ENCODE data around the gene PHAX.
"Not testable (repeated sequence)": the region's sequence is repeated elsewhere in the genome, so short reads cannot be mapped to it uniquely, and the experiment has no call there.

PHAX gene

GRCh38 chr5:126615286-126615685 is 14.5 kb downstream of the PHAX start:
- peaks cover 55% of the 10 kb centered on the region for H3K36me3 ChIP-seq (ENCODE audit: insufficient read depth, low read length)

DNA sequence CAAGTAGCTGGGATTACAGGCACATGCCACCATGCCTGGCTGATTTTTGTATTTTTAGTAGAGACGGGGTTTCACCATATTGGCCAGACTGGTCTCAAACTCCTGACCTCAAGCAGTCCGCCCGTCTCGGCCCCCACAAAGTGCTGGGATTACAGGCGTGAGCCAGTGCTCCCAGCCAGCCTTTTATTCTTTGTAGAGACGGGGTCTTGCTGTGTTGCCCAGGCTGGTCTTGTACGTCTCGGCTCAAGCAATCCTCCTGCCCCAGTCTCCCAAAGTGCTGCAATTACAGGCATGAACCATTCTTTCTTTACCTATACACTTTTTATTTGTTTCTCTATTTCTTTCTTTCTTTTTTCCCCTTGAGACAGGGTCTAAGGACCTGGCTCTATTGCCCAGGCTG is 16.9 kb downstream of the PHAX start:
- H3K36me3 ChIP-seq (ENCODE audit: insufficient read depth, low read length): peaks cover 45% of the 10 kb centered on the region
- not testable (repeated sequence) for H3K4me3 ChIP-seq (ENCODE audit: low read length); H3K9me3 ChIP-seq (ENCODE audit: low read length); H3K27me3 ChIP-seq (ENCODE audit: insufficient read depth, low read length); H2AFZ ChIP-seq (ENCODE audit: low read depth, low read length); H3K4me1 ChIP-seq (ENCODE audit: insufficient read depth, low read length)

More at GRCh38 chr5:126615286-126615685, 14.5 kb downstream of the PHAX start:
- no peaks in the 10 kb centered on the region for H3K27me3 ChIP-seq (ENCODE audit: insufficient read depth, low read length)
- H3K4me1 ChIP-seq (ENCODE audit: insufficient read depth, low read length): no peaks in the 10 kb centered on the region
- no peak overlapping the region for H2AFZ ChIP-seq (ENCODE audit: low read depth, low read length)
- H3K9me3 ChIP-seq (ENCODE audit: low read length): no peaks in the 10 kb centered on the region
- no peak overlapping the region for H3K4me3 ChIP-seq (ENCODE audit: low read length)

- Histone ChIP-seq H3K4me1 (ENCODE audit: insufficient read depth, low read length) (no peaks in the 10 kb centered on the region), H3K27me3 (ENCODE audit: insufficient read depth, low read length) (no peaks in the 10 kb centered on the region), H2AFZ (ENCODE audit: low read depth, low read length) (no peak overlapping the region), H3K36me3 (ENCODE audit: insufficient read depth, low read length) (peaks cover 54% of the 10 kb centered on the region), H3K9me3 (ENCODE audit: low read length) (no peaks in the 10 kb centered on the region), H3K4me3 (ENCODE audit: low read length) (no peak overlapping the region)
Measured at GRCh38 chr5:126619781-126620180, 19.0 kb downstream of the PHAX start.

DNA sequence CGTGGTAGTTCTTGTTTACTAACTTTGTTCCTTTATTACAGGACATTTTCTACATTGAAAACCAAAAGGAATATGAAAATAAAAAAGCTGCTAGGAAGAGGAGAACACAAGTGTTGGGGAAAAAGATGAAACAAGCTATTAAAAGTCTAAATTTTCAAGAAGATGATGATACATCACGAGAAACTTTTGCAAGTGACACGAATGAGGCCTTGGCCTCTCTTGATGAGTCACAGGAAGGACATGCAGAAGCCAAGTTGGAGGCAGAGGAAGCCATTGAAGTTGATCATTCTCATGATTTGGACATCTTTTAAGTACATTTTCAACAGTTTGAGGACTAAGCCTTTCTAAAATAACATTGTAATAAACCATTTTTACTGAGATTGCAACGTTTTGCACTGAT is 23.8 kb downstream of the PHAX start:
- Histone ChIP-seq H3K4me3 (ENCODE audit: low read length) (no peak overlapping the region), H3K4me1 (ENCODE audit: insufficient read depth, low read length) (no peaks in the 10 kb centered on the region), H3K36me3 (ENCODE audit: insufficient read depth, low read length) (peaks cover 46% of the 10 kb centered on the region), H3K9me3 (ENCODE audit: low read length) (no peaks in the 10 kb centered on the region), H3K27me3 (ENCODE audit: insufficient read depth, low read length) (no peaks in the 10 kb centered on the region), H2AFZ (ENCODE audit: low read depth, low read length) (no peak overlapping the region)

DNA sequence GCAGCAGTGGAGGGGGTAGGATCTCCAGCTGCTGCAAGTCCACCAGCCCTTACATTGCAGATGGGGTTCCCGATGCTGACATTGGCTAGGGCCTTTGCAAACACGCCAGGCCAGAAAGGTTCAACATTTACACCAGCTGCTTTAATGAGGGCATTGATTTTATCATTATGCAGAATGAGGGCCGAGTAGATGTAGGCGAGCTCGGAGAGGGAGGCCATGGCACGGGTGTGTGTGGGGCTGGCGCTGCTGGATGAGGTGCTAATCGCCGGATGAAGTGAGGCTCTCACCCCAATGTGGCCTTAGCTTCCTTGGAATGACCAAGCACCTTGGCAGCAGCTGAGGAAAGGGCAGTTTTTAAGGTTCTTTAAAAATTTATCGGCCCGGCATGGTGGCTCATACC is 27.4 kb downstream of the PHAX start:
- peaks cover 30% of the 10 kb centered on the region for H3K36me3 ChIP-seq (ENCODE audit: insufficient read depth, low read length)
- no peaks in the 10 kb centered on the region for H3K27me3 ChIP-seq (ENCODE audit: insufficient read depth, low read length)
- H2AFZ ChIP-seq (ENCODE audit: low read depth, low read length): no peak overlapping the region
- H3K4me1 ChIP-seq (ENCODE audit: insufficient read depth, low read length): no peaks in the 10 kb centered on the region
- no peaks in the 10 kb centered on the region for H3K9me3 ChIP-seq (ENCODE audit: low read length)
- no peak overlapping the region for H3K4me3 ChIP-seq (ENCODE audit: low read length)

DNA sequence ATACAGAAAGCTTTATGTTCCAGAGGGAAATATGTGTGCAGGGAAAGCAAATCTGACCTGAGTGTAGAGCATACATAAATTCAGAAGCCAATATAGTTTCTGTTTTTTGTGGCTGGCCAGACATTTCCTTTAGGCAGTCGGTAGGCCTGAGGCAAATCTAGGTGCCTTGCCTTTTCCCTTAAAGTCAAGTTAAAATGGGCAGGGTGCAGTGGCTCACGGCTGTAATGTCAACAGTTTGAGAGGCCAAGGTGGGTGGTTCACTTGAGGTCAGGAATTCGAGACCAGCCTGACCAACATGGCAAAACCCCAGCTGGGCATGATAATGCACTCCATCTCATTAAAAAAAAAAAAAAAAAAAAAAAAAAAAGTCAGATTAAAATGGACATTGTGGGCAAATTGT is 31.2 kb downstream of the PHAX start:
- H3K27me3 ChIP-seq (ENCODE audit: insufficient read depth, low read length): no peaks in the 10 kb centered on the region
- H3K9me3 ChIP-seq (ENCODE audit: low read length): no peaks in the 10 kb centered on the region
- H3K36me3 ChIP-seq (ENCODE audit: insufficient read depth, low read length): peaks cover 1% of the 10 kb centered on the region
- no peak overlapping the region for H2AFZ ChIP-seq (ENCODE audit: low read depth, low read length)
- H3K4me1 ChIP-seq (ENCODE audit: insufficient read depth, low read length): no peaks in the 10 kb centered on the region
- no peak overlapping the region for H3K4me3 ChIP-seq (ENCODE audit: low read length)

GRCh38 chr5:126633552-126633951 is 32.8 kb downstream of the PHAX start:
- no peak overlapping the region for H3K4me3 ChIP-seq (ENCODE audit: low read length)
- no peaks in the 10 kb centered on the region for H3K27me3 ChIP-seq (ENCODE audit: insufficient read depth, low read length)
- H3K9me3 ChIP-seq (ENCODE audit: low read length): no peaks in the 10 kb centered on the region
- H3K4me1 ChIP-seq (ENCODE audit: insufficient read depth, low read length): no peaks in the 10 kb centered on the region
- H3K36me3 ChIP-seq (ENCODE audit: insufficient read depth, low read length): no peaks in the 10 kb centered on the region
- H2AFZ ChIP-seq (ENCODE audit: low read depth, low read length): no peak overlapping the region

- H3K9me3 ChIP-seq (ENCODE audit: low read length): no peaks in the 10 kb centered on the region
- no peak overlapping the region for H2AFZ ChIP-seq (ENCODE audit: low read depth, low read length)
- no peaks in the 10 kb centered on the region for H3K36me3 ChIP-seq (ENCODE audit: insufficient read depth, low read length)
- H3K4me3 ChIP-seq (ENCODE audit: low read length): no peak overlapping the region
- no peaks in the 10 kb centered on the region for H3K4me1 ChIP-seq (ENCODE audit: insufficient read depth, low read length)
- H3K27me3 ChIP-seq (ENCODE audit: insufficient read depth, low read length): no peaks in the 10 kb centered on the region
Measured at GRCh38 chr5:126635585-126635984, 34.8 kb downstream of the PHAX start.

DNA sequence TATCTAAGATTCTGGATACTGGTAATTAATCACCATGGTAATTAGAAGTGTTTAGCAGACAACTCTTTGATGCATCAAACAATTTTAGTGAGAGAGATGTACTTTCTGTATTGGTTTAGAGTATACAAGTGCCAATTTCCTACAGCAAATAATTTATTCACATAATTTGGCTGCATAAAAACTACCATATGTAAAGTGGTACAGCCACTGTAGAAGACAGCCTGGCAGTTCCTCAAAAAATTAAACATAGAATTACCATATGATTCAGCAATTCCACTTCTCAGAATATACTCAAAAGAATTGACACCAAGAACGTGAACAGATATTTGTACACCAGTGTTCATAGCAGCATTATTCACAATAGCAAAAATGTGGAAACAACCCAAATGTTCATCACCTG is 36.2 kb downstream of the PHAX start:
- Histone ChIP-seq H3K27me3 (ENCODE audit: insufficient read depth, low read length) (no peaks in the 10 kb centered on the region), H3K4me1 (ENCODE audit: insufficient read depth, low read length) (no peaks in the 10 kb centered on the region), H3K4me3 (ENCODE audit: low read length) (no peak overlapping the region), H3K36me3 (ENCODE audit: insufficient read depth, low read length) (no peaks in the 10 kb centered on the region), H3K9me3 (ENCODE audit: low read length) (no peaks in the 10 kb centered on the region), H2AFZ (ENCODE audit: low read depth, low read length) (no peak overlapping the region)

DNA sequence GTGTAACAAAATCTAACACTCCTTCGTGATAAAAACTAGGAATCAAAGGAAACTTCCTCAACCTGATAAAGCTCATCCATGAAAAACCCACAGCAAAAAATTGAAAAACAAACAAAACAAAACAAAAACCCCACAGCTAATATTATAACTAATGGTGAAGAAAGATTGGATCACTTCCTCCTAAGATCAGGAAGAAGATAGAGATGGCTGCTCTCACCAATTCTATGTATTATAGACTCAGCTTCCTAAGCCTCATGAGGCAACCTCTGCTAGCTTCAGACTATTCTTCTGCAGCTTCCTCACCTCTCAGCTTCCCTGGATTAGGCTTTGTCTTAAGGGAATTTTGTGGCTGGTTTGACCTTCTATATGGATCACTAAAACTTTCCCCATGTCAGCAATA is 40.1 kb downstream of the PHAX start:
- Histone ChIP-seq H3K4me1 (ENCODE audit: insufficient read depth, low read length) (no peaks in the 10 kb centered on the region), H2AFZ (ENCODE audit: low read depth, low read length) (no peak overlapping the region), H3K36me3 (ENCODE audit: insufficient read depth, low read length) (no peaks in the 10 kb centered on the region), H3K4me3 (ENCODE audit: low read length) (no peak overlapping the region), H3K9me3 (ENCODE audit: low read length) (no peaks in the 10 kb centered on the region), H3K27me3 (ENCODE audit: insufficient read depth, low read length) (no peaks in the 10 kb centered on the region)

DNA sequence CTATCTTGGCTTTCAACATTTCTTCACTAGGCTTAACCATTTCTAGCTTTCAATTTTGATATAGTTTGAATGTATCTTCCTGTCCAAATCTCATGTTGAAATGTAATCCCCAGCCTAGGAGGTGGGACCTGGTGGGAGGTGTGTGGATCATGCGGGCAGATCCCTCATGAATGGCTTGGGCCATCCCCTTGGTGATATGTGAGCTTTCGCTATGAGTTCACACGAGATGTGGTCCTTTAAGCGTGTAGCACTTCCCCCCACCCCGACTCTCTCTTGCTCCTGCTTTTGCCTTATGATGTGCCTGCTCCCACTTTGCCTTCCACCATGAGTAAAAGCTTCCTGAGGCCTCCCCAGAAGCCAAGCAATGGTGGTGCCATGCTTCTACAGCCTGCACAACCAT is 40.6 kb downstream of the PHAX start:
- Histone ChIP-seq H3K4me1 (ENCODE audit: insufficient read depth, low read length) (no peaks in the 10 kb centered on the region), H3K4me3 (ENCODE audit: low read length) (no peak overlapping the region), H3K27me3 (ENCODE audit: insufficient read depth, low read length) (no peaks in the 10 kb centered on the region), H2AFZ (ENCODE audit: low read depth, low read length) (no peak overlapping the region), H3K9me3 (ENCODE audit: low read length) (no peaks in the 10 kb centered on the region), H3K36me3 (ENCODE audit: insufficient read depth, low read length) (no peaks in the 10 kb centered on the region)

DNA sequence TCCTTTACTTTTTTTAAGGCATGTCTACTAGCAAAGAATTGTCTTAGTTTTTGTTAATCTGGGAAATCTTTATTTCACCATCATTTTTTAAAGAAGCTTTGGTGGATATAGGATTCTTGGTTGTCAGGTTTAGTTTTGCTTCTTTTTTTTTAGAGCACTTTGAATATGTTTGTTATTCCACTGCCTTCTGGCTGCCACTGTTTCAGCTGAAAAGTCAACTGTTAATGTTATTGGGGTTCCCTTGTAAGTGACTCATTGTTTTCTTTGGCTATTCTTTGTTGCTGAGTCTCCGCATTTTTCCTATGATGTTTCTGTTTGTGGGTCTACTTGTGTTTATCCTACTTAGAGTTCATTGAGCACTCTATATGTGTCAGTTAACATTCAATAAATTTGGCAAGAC is 44.4 kb downstream of the PHAX start:
- H2AFZ ChIP-seq (ENCODE audit: low read depth, low read length): no peak overlapping the region
- no peaks in the 10 kb centered on the region for H3K27me3 ChIP-seq (ENCODE audit: insufficient read depth, low read length)
- no peaks in the 10 kb centered on the region for H3K4me1 ChIP-seq (ENCODE audit: insufficient read depth, low read length)
- H3K9me3 ChIP-seq (ENCODE audit: low read length): no peaks in the 10 kb centered on the region
- no peaks in the 10 kb centered on the region for H3K36me3 ChIP-seq (ENCODE audit: insufficient read depth, low read length)
- no peak overlapping the region for H3K4me3 ChIP-seq (ENCODE audit: low read length)

DNA sequence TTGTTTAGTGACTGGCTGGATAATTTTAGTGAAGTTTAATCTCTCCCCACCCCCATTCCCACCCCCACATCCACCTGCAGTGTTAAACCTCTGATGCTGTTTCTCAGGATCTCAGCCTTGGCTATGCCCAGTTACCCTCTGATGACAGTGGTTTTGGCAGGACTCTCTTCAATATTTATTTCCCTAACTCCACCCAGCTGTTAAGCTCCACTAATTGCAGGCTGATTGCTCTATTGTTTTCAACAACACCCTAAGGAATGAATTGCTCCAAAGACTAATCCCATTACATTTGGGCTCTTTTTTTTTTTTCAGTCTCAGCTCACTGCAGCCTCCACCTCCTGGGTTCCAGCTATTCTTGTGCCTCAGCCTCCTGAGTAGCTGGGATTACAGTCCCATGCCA is 46.3 kb downstream of the PHAX start:
- no peaks in the 10 kb centered on the region for H3K9me3 ChIP-seq (ENCODE audit: low read length)
- H3K36me3 ChIP-seq (ENCODE audit: insufficient read depth, low read length): no peaks in the 10 kb centered on the region
- H3K27me3 ChIP-seq (ENCODE audit: insufficient read depth, low read length): no peaks in the 10 kb centered on the region
- no peaks in the 10 kb centered on the region for H3K4me1 ChIP-seq (ENCODE audit: insufficient read depth, low read length)
- H2AFZ ChIP-seq (ENCODE audit: low read depth, low read length): no peak overlapping the region
- H3K4me3 ChIP-seq (ENCODE audit: low read length): no peak overlapping the region

DNA sequence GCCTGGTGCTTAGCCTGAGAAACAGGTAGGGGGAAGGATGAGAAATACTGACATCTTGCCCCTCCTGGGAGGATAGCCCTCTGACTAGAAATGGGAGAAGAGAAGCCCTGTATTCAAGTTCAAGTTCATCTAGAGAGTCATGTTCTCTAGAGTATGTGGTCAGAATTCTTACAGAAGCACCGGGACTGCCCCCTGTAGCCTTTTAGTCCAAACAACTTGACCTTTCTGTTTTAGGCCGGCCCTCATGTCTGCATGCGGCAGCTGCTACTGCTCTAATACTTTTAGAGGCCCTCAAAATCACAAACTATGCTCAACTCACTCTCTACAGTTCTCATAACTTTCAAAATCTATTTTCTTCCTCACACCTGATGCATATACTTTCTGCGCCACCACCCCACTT is 47.7 kb downstream of the PHAX start:
- no peaks in the 10 kb centered on the region for H3K27me3 ChIP-seq (ENCODE audit: insufficient read depth, low read length)
- no peaks in the 10 kb centered on the region for H3K9me3 ChIP-seq (ENCODE audit: low read length)
- no peaks in the 10 kb centered on the region for H3K4me1 ChIP-seq (ENCODE audit: insufficient read depth, low read length)
- H3K4me3 ChIP-seq (ENCODE audit: low read length): no peak overlapping the region
- H3K36me3 ChIP-seq (ENCODE audit: insufficient read depth, low read length): no peaks in the 10 kb centered on the region
- no peak overlapping the region for H2AFZ ChIP-seq (ENCODE audit: low read depth, low read length)

Measured in neuron (in vitro differentiated cells).